GM23338 (cell line): ENCODE measurements around the gene ABL1. TPM values are rescaled to one million over a fixed set of nuclear protein-coding genes. Genes with fewer than 3 reads are reported as not detected.
A peak's percentile ranks its signal among the peaks of the same experiment; 100 is the strongest.

ENCODE experiments used
- ATAC-seq: fragments of 200-7000 bp; cut with Tn5 transposase; 3 replicates; pipeline ENCODE4 v1.9.1; 2020
- DNase-seq: peaks from one replicate; pipeline ENCODE4 v3.0.0-alpha.2; 2015; ENCODE audit warnings: low spot score
- H2AFZ ChIP-seq: fragments of 200-600 bp; sonication (generic); 2 replicates; pipeline ENCODE4 v1.8.0; 2016; ENCODE audit warnings: antibody characterized with exemption, mild to moderate bottlenecking, moderate library complexity
- H3F3A ChIP-seq: fragments of 200-600 bp; sonication (generic); replicated peaks from 2 replicates; pipeline ENCODE4 v1.8.0; 2017; ENCODE audit warnings: antibody characterized with exemption, mixed run types, low read depth
- H3K27ac ChIP-seq: fragments of 200-600 bp; sonication (generic); 2 replicates; pipeline ENCODE4 v1.6.1; 2016; ENCODE audit warnings: low read depth
- H3K27me3 ChIP-seq: fragments of 200-600 bp; sonication (generic); 2 replicates; pipeline ENCODE4 v1.8.0; 2016; ENCODE audit warnings: mild to moderate bottlenecking, mixed run types, moderate library complexity; ENCODE audit not compliant: insufficient read depth
- H3K36me3 ChIP-seq: fragments of 200-600 bp; sonication (generic); 2 replicates; pipeline ENCODE4 v1.8.0; 2016; ENCODE audit warnings: mild to moderate bottlenecking; ENCODE audit not compliant: insufficient read depth
- H3K4me1 ChIP-seq: fragments of 200-600 bp; sonication (generic); 2 replicates; pipeline ENCODE4 v1.8.0; 2016; ENCODE audit warnings: mild to moderate bottlenecking, moderate library complexity; ENCODE audit not compliant: insufficient read depth
- H3K4me2 ChIP-seq: fragments of 200-600 bp; sonication (generic); 2 replicates; pipeline ENCODE4 v1.7.1; 2017; ENCODE audit warnings: mixed run types
- H3K4me3 ChIP-seq: fragments of 200-600 bp; sonication (generic); 2 replicates; pipeline ENCODE4 v1.6.1; 2016; ENCODE audit warnings: mixed run types
- H3K79me2 ChIP-seq: fragments of 200-600 bp; sonication (generic); replicated peaks from 2 replicates; pipeline ENCODE4 v1.8.0; 2017; ENCODE audit warnings: mild to moderate bottlenecking; ENCODE audit not compliant: insufficient read depth
- H3K9me2 ChIP-seq: fragments of 200-600 bp; sonication (generic); 2 replicates; pipeline ENCODE4 v1.8.0; 2017; ENCODE audit not compliant: insufficient read depth
- H4K20me1 ChIP-seq: fragments of 200-600 bp; sonication (generic); replicated peaks from 2 replicates; pipeline ENCODE4 v1.8.0; 2017; ENCODE audit warnings: mild to moderate bottlenecking; ENCODE audit not compliant: insufficient read depth
- H3K27ac Mint-ChIP-seq: 2 replicates; pipeline ENCODE4 v1.8.0; 2020; ENCODE audit warnings: inconsistent platforms, mild to moderate bottlenecking, moderate library complexity, mixed read lengths
- H3K27me3 Mint-ChIP-seq: 3 replicates; pipeline ENCODE4 v1.8.0; 2022; ENCODE audit warnings: low read depth, mild to moderate bottlenecking, moderate library complexity, mixed read lengths, inconsistent platforms; ENCODE audit not compliant: insufficient read depth, poor library complexity
- H3K36me3 Mint-ChIP-seq: 3 replicates; pipeline ENCODE4 v1.8.0; 2021; ENCODE audit warnings: low read depth, mild to moderate bottlenecking, inconsistent platforms, moderate library complexity, mixed read lengths
- H3K4me1 Mint-ChIP-seq: 3 replicates; pipeline ENCODE4 v1.8.0; 2020; ENCODE audit warnings: mild to moderate bottlenecking, inconsistent platforms, mixed read lengths
- H3K4me3 Mint-ChIP-seq: 3 replicates; pipeline ENCODE4 v1.8.0; 2021; ENCODE audit warnings: moderate library complexity, mild to moderate bottlenecking, inconsistent platforms, mixed read lengths
- H3K9me3 Mint-ChIP-seq: 3 replicates; pipeline ENCODE4 v1.8.0; 2020; ENCODE audit warnings: moderate library complexity, mild to moderate bottlenecking, inconsistent platforms, mixed read lengths
- CREB1 ChIP-seq: fragments of 250-450 bp; sonication (Bioruptor Pico); IDR thresholded peaks from 2 replicates; pipeline ENCODE4 v1.5.0; 2020; ENCODE audit warnings: low read depth, mild to moderate bottlenecking, moderate library complexity
- CTCF ChIP-seq, 2 experiments: fragments of 200-600 bp in 1 of 2; sonication (generic) in 1 of 2; conservative IDR thresholded peaks; 2 replicates each; pipeline versions ENCODE4 v1.5.1 to v1.6.1; 2016 to 2017; ENCODE audit warnings: antibody characterized with exemption in 2 of 2, low read depth in 2 of 2, mild to moderate bottlenecking in 2 of 2, moderate library complexity in 1 of 2
- JUNB ChIP-seq: IDR thresholded peaks from one replicate; pipeline ENCODE4 v1.6.1; 2016; ENCODE audit warnings: antibody characterized with exemption; ENCODE audit not compliant: unreplicated experiment
- REST ChIP-seq: IDR thresholded peaks from one replicate; pipeline ENCODE4 v1.6.1; 2018; ENCODE audit warnings: antibody characterized with exemption; ENCODE audit not compliant: unreplicated experiment
- ZNF114 ChIP-seq: fragments of 250-450 bp; sonication (Bioruptor Pico); IDR thresholded peaks from 2 replicates; pipeline ENCODE4 v1.5.0; 2020; ENCODE audit warnings: mild to moderate bottlenecking, moderate library complexity
- ZNF462 ChIP-seq: fragments of 250-450 bp; sonication (Bioruptor Pico); IDR thresholded peaks from 2 replicates; pipeline ENCODE4 v1.5.0; 2020; ENCODE audit warnings: mild to moderate bottlenecking, moderate library complexity
- polyA plus RNA-seq: library from polyadenylated mRNA; unstranded; fragments of >200 nt; fragmentation: Nextera tagmentation; extraction: Ambion mirVana; gene quantifications from 2 replicates; pipeline ENCODE4 v1.2.1, GENCODE V29; 2016
- total RNA-seq: library from RNA; depleted of rRNA; stranded (reverse); fragments of >200 nt; shearing (Covaris generic); gene quantifications from 2 replicates; pipeline ENCODE4 v1.2.3, GENCODE V29; 2014

Gene ABL1
- total and polyA plus RNA-seq, 2 experiments from 2014 or later, result 20.7 to 85.1 TPM

- TF ChIP-seq REST, result no peak
- no peak for TF ChIP-seq CREB1 (CRISPR knock-in tag)
- no peak for TF ChIP-seq ZNF114 (CRISPR knock-in tag)
- TF ChIP-seq ZNF462 (CRISPR knock-in tag), result no peak
- TF ChIP-seq JUNB, result no peak
Measured at GRCh38 chr9:130862217-130862616, 27.2 kb downstream of the ABL1 start (continued).

- DNase-seq (no peak), ATAC-seq (no peak)
- peak overlapping the region; percentile 1; the same call in 1 of the 2 replicates for H3K27ac Mint-ChIP-seq
- no peaks in the 10 kb centered on the region for H3K9me3 Mint-ChIP-seq
- Histone ChIP-seq H3K4me2 (no peak overlapping the region), H2AFZ (no peak overlapping the region), H3K4me3 (no peak overlapping the region), H3K9me2 (no peaks in the 10 kb centered on the region), H3K4me1 (no peaks in the 10 kb centered on the region), H4K20me1 (peaks cover 21% of the 10 kb centered on the region), H3F3A (peaks cover 15% of the 10 kb centered on the region), H3K36me3 (peaks cover 7% of the 10 kb centered on the region; the same call in 1 of the 2 replicates), H3K79me2 (peaks cover 67% of the 10 kb centered on the region), H3K27me3 (no peaks in the 10 kb centered on the region), H3K27ac (peak overlapping the region; percentile 29; the same call in 1 of the 2 replicates)
- H3K36me3 Mint-ChIP-seq, result peaks cover 19% of the 10 kb centered on the region; the same call in 2 of the 3 replicates
- H3K27me3 Mint-ChIP-seq, result peaks cover 1% of the 10 kb centered on the region
- H3K4me3 Mint-ChIP-seq, result no peak overlapping the region
- H3K4me1 Mint-ChIP-seq, result peaks cover 18% of the 10 kb centered on the region
- no peak for TF ChIP-seq CTCF (conservative IDR thresholded peaks at IDR 0.05; ENCODE audit: low read depth in 2 of 2)
- TF ChIP-seq CREB1 (CRISPR knock-in tag), result no peak
Measured at GRCh38 chr9:130862747-130863146, 27.7 kb downstream of the ABL1 start.
